Fibroblast of the aortic adventitia (primary cell): ENCODE data around the gene STING1. TPM values are rescaled to one million over a fixed set of nuclear protein-coding genes. Genes with fewer than 3 reads are reported as not detected.

ENCODE experiments used
- DNase-seq: peaks from one replicate; pipeline ENCODE4 v3.0.0-alpha.2; 2010; ENCODE audit warnings: low read depth
- H3K4me3 ChIP-seq: 2 replicates; pipeline ENCODE4 v1.5.1; 2011; ENCODE audit warnings: low read depth, mild to moderate bottlenecking, control low read depth, low read length, moderate library complexity
- total RNA-seq: library from RNA; depleted of rRNA; stranded (reverse); fragments of >200 nt; gene quantifications from 2 replicates; pipeline ENCODE4 v1.2.3, GENCODE V29; 2012; ENCODE audit warnings: low replicate concordance
- TF ChIP-seq, protein P1 (sequence below): IDR thresholded peaks from 2 replicates; pipeline ENCODE4 v1.5.1; 2011; ENCODE audit warnings: mild to moderate bottlenecking, low read length, control low read depth, inconsistent platforms; ENCODE audit not compliant: insufficient read depth

The STING1 gene
- total RNA-seq, 1 donor: 42.1 TPM

DNA sequence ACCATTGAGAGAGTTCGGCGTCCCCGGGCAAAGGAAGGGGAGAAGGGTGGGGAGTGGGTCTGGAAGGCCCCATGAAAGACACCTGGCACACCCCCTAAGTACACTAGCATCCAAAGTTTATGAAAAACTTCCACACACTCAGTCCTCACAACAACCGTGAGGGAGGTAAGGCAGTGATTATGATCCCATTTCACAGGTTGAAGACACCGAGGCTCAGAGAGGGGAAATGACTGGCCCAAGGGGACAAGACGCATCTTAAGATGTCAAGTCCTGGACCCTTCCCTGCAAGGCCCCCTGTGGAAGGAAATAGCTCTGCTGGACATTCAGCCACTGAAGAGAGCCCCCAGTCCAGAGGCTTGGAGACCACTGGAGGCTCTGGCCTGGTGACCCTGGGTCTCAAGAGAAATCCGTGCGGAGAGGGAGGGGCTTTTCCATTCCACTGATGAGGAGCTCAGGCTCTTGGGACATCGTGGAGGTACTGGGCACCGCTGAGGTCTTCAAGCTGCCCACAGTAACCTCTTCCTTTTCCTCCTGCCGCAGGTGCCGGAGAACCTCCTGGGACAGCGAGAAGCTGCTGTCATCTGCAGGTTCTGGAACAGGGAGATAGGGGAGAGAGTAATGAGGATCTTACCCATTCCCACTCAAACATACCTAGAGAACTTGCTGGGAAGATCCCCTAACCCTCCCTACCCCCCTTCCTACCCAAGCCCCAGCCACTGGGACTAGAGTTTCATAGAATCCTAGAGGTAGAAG is 6.5 kb downstream of the STING1 start:
- no peak overlapping the region for H3K4me3 ChIP-seq
- TF ChIP-seq, protein P1, sequence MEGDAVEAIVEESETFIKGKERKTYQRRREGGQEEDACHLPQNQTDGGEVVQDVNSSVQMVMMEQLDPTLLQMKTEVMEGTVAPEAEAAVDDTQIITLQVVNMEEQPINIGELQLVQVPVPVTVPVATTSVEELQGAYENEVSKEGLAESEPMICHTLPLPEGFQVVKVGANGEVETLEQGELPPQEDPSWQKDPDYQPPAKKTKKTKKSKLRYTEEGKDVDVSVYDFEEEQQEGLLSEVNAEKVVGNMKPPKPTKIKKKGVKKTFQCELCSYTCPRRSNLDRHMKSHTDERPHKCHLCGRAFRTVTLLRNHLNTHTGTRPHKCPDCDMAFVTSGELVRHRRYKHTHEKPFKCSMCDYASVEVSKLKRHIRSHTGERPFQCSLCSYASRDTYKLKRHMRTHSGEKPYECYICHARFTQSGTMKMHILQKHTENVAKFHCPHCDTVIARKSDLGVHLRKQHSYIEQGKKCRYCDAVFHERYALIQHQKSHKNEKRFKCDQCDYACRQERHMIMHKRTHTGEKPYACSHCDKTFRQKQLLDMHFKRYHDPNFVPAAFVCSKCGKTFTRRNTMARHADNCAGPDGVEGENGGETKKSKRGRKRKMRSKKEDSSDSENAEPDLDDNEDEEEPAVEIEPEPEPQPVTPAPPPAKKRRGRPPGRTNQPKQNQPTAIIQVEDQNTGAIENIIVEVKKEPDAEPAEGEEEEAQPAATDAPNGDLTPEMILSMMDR: no peak
- no peak for DNase-seq

DNA sequence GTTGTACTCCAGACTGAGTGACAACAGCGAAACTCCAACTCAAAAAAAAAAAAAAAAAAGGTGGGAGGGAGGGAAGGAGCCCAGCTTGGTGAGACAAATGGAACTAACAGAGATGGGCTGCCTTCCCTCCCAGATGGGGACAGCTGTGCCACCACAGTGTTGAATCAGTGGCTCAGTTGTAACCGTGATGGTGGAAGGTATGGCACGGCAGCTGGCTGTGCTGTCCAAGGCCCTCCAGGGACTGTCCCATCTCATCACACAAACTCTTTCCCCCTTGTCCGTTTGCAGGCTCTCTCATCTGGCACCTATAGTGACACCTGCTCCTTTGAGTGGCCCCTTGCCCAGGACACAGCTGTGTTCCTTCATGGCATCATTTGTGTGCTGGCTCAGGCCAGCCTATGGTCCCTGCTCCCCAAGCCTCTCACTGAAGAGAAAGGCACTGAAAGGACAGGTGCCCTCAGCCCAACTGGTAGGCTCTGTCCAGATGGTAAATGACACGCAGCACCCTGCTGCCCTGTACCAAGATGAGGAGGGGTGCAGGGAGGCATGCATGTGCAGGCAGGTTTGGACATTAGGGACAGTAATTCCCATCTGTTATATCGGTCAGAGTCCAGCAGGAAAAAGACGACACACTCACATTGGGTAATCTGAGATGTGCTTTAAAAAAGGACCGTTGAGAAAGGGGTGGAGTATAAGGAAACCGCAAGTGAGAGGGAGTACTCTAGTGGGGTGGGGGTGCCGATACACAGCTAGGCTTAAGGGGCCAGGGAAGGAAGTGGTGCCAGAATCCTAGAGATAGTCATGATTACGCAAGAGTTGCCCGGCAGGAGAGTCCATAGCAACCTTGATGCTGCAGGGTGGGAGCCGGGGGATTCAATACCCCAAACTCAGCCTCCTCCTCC is 7.4 kb downstream of the STING1 start:
- H3K4me3 ChIP-seq: no peak overlapping the region
- TF ChIP-seq, protein P1: no peak
- peak; percentile 79 for DNase-seq

DNA sequence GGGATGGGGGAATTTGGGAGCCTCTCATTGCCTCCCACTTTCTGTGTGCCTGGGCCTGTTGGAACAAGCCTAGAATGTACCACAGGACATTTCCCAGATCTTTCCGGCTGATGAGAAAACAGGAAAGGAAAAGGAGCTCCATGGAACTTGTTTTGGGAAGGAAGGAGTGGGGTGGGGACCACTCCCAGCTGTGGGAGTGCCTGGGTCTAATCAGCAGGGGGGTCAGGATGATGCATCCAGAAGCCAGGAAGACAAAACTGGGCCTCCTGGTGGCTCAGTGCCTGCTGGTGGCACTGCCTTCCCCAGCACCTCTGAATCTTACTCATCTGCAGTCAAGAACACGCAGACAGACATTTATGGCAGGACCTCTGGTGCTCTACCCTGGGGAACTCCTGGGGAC is 9.0 kb downstream of the STING1 start:
- DNase-seq: peak; percentile 32
- TF ChIP-seq, protein P1: peak; percentile 7
- no peak overlapping the region for H3K4me3 ChIP-seq

DNA sequence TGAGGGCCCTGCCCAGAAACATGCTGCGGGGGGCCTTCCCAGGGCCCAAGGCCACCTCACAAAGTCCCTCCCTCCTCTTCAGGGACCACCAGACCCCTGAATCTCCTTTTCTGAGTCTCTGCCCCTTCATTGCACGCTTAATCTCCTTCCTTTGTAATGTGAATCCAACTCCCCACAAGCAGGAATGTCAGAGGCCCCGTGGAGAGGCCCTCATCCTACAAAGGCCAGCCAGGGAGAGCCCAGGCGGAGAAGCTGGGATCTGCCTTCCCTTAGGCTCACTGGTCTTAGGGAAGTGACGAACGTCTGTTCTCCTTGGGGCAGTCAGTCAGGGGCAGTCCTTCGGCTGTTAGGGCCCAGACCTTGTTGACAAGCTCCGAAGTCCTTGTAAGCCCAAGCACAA is 9.5 kb downstream of the STING1 start:
- H3K4me3 ChIP-seq: no peak overlapping the region
- TF ChIP-seq, protein P1: no peak
- peak; percentile 10 for DNase-seq

DNA sequence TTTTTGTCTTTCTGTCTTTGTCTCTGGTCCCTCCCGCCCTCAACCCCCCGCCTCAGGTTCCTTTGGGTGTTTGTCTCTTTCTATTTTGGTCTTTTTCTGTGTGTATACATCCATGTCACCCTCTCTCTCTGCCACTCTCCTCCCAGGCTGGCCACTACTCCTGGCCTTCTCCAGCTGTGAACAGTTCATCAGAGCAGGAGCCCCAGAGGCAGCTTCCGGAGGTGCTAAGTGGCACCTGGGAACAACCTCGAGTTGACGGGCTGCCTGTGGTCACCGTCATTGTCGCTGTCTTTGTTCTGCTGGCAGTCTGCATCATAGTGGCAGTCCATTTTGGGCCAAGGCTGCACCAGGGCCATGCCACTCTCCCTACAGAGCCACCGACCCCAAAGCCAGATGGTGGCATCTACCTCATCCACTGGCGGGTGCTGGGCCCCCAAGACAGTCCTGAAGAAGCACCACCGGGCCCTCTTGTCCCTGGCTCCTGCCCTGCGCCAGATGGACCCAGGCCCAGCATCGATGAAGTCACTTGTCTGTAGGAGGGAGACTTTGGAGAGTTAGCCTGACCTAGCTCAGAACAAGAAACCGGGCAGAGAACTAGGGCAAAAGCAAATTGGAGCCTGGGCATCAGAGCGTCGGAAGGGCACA is 10.1 kb downstream of the STING1 start:
- TF ChIP-seq, protein P1: no peak
- DNase-seq: no peak
- no peak overlapping the region for H3K4me3 ChIP-seq

DNA sequence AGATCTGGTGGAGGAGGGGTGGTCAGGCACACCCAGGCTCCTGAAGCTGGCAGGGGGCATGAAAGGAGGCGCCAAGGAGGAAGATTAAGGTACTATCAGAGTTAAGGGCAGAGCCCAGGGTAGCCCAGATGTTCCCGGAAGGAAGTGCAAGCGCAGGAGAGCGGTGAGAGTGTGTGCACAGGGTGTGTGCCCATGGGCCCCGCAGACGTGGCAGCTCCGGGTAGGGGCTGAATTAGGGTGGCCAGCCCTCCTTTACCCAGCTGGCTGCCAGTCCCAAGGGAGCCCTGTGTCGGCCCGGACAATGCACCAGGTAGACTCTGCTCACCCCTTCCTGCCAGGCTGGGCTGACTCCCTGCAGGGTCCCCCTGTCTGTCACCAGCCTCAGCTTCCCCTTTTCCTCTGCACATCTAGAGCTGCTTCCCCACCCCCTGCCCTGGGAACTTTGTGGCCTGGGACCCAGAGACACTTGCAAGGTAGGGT is 11.7 kb downstream of the STING1 start, which contains the start of gene SMIM33:
Gene SMIM33 (plus strand): TSS at position 184 of the 480 bp plus-strand sequence. CDS start 118 bp downstream, at position 302.
- TF ChIP-seq, protein P1: no peak
- DNase-seq: no peak
- no peak within 1 kb of the TSS for H3K4me3 ChIP-seq
